IMR-90 (cell line): ENCODE data around the gene MTG1. TPM values are rescaled to one million over a fixed set of nuclear protein-coding genes. Genes with fewer than 3 reads are reported as not detected.

Source experiments
- ATAC-seq: fragments of 200-7000 bp; cut with Tn5 transposase; 2 replicates; pipeline ENCODE4 v1.9.1; 2020; ENCODE audit warnings: low read depth, mild to moderate bottlenecking, moderate library complexity
- BruUV-seq: library from RNA; stranded (reverse); fragments of 400-500 nt; replicated peaks from 2 replicates; lab custom pipeline; 2021; lab: Mats Ljungman, UMichigan
- CTCF ChIA-PET: fragments of 300-600 bp; formaldehyde crosslinking; extraction: SDS; loops from one replicate; lab custom pipeline; 2021; ENCODE audit warnings: antibody characterized with exemption; lab: Yijun Ruan, JAX
- POLR2A ChIA-PET: fragments of 300-600 bp; sonication (Branson Sonifier 250); formaldehyde crosslinking; loops from one replicate; lab custom pipeline; 2022; ENCODE audit warnings: antibody characterized with exemption; ENCODE audit not compliant: unreplicated experiment; lab: Charles Lee
- DNase-seq: peaks from one replicate; pipeline ENCODE4 v3.0.0; 2013
- H2AFZ ChIP-seq: replicated peaks from 2 replicates; pipeline ENCODE3; 2013; ENCODE audit warnings: low read length, mild to moderate bottlenecking; ENCODE audit not compliant: poor library complexity
- H2AK5ac ChIP-seq: 2 replicates; pipeline ENCODE4 v1.6.1; 2013; ENCODE audit warnings: low read depth, low read length, inconsistent platforms
- H2AK9ac ChIP-seq: replicated peaks from 2 replicates; pipeline ENCODE3; 2013; ENCODE audit warnings: mild to moderate bottlenecking, low read depth, low read length, moderate library complexity; ENCODE audit not compliant: poor library complexity
- H2BK120ac ChIP-seq: 2 replicates; pipeline ENCODE4 v1.6.1; 2013; ENCODE audit warnings: low read depth, low read length, inconsistent platforms
- H2BK15ac ChIP-seq: 3 replicates; pipeline ENCODE4 v1.6.1; 2013; ENCODE audit warnings: low read depth, low read length, inconsistent platforms
- H2BK20ac ChIP-seq: 2 replicates; pipeline ENCODE4 v1.6.1; 2013; ENCODE audit warnings: low read depth, mild to moderate bottlenecking, inconsistent platforms, low read length, moderate library complexity
- H2BK5ac ChIP-seq: 2 replicates; pipeline ENCODE4 v1.6.1; 2013; ENCODE audit warnings: mild to moderate bottlenecking, low read depth, low read length, inconsistent platforms; ENCODE audit not compliant: poor library complexity, severe bottlenecking
- H3K14ac ChIP-seq: replicated peaks from 2 replicates; pipeline ENCODE4 v1.6.1; 2013; ENCODE audit warnings: low read depth, low read length, inconsistent platforms
- H3K18ac ChIP-seq: 2 replicates; pipeline ENCODE4 v1.6.1; 2013; ENCODE audit warnings: low read depth, low read length, control low read depth
- H3K23ac ChIP-seq: 2 replicates; pipeline ENCODE4 v1.6.1; 2013; ENCODE audit warnings: low read depth, low read length, inconsistent platforms
- H3K27ac ChIP-seq: 2 replicates; pipeline ENCODE4 v1.5.1; 2013; ENCODE audit warnings: mild to moderate bottlenecking, control low read depth, low read length; ENCODE audit not compliant: insufficient read depth
- H3K27me3 ChIP-seq: 2 replicates; pipeline ENCODE4 v1.6.1; 2013; ENCODE audit warnings: low read length; ENCODE audit not compliant: control insufficient read depth, insufficient read depth
- H3K36me3 ChIP-seq: 2 replicates; pipeline ENCODE4 v1.6.1; 2013; ENCODE audit warnings: low read length, mixed read lengths; ENCODE audit not compliant: control insufficient read depth, insufficient read depth
- H3K4ac ChIP-seq: 2 replicates; pipeline ENCODE4 v1.6.1; 2013; ENCODE audit warnings: low read depth, low read length, inconsistent platforms
- H3K4me1 ChIP-seq: 2 replicates; pipeline ENCODE4 v1.6.1; 2013; ENCODE audit warnings: low read length, mixed read lengths; ENCODE audit not compliant: control insufficient read depth, insufficient read depth
- H3K4me2 ChIP-seq: 2 replicates; pipeline ENCODE4 v1.6.1; 2013; ENCODE audit warnings: low read depth, mild to moderate bottlenecking, control low read depth, low read length, moderate library complexity
- H3K4me3 ChIP-seq: 2 replicates; pipeline ENCODE4 v1.5.1; 2013; ENCODE audit warnings: low read depth, mild to moderate bottlenecking, control low read depth, low read length, moderate library complexity; ENCODE audit not compliant: insufficient read depth
- H3K56ac ChIP-seq: 2 replicates; pipeline ENCODE4 v1.6.1; 2013; ENCODE audit warnings: low read length, inconsistent platforms; ENCODE audit not compliant: insufficient read depth; ENCODE audit errors: extremely low read depth
- H3K79me1 ChIP-seq, 2 experiments: 2 replicates each; pipeline ENCODE4 v1.6.1; 2013; ENCODE audit warnings: low read length in 2 of 2, inconsistent platforms in 1 of 2, low read depth in 1 of 2
- H3K9ac ChIP-seq: 2 replicates; pipeline ENCODE4 v1.6.1; 2013; ENCODE audit warnings: low read depth, low read length, control low read depth
- H3K9me1 ChIP-seq: 2 replicates; pipeline ENCODE4 v1.6.1; 2013; ENCODE audit warnings: low read length, inconsistent platforms; ENCODE audit not compliant: insufficient read depth
- H3K9me3 ChIP-seq: 2 replicates; pipeline ENCODE4 v1.6.1; 2013; ENCODE audit warnings: low read length; ENCODE audit not compliant: control insufficient read depth, insufficient read depth
- H4K20me1 ChIP-seq: 2 replicates; pipeline ENCODE4 v1.6.1; 2013; ENCODE audit warnings: low read length, inconsistent platforms; ENCODE audit not compliant: insufficient read depth
- H4K5ac ChIP-seq: 2 replicates; pipeline ENCODE4 v1.6.1; 2013; ENCODE audit warnings: mild to moderate bottlenecking, low read depth, low read length, control low read depth
- H4K8ac ChIP-seq, 2 experiments: 2 replicates each; pipeline ENCODE4 v1.6.1; 2013; ENCODE audit warnings: low read depth in 2 of 2, low read length in 2 of 2, control low read depth in 1 of 2, inconsistent platforms in 1 of 2
- H4K91ac ChIP-seq: 2 replicates; pipeline ENCODE4 v1.6.1; 2013; ENCODE audit warnings: low read depth, low read length, inconsistent platforms; ENCODE audit not compliant: insufficient read depth
- BHLHE40 ChIP-seq: fragments of 150-350 bp; IDR thresholded peaks from 2 replicates; pipeline ENCODE4 v1.6.1; 2016; ENCODE audit warnings: mild to moderate bottlenecking, low read depth, low read length
- CEBPB ChIP-seq: IDR thresholded peaks from 2 replicates; pipeline ENCODE4 v1.6.1; 2012; ENCODE audit warnings: low read depth, low read length, improper control_type of control experiment
- CTCF ChIP-seq: conservative IDR thresholded peaks from 2 replicates; pipeline ENCODE4 v1.5.1; 2012; ENCODE audit warnings: mild to moderate bottlenecking, low read depth, low read length, improper control_type of control experiment
- POLR2A ChIP-seq: IDR thresholded peaks from 2 replicates; pipeline ENCODE4 v1.6.1; 2012; ENCODE audit warnings: mild to moderate bottlenecking, low read depth, low read length
- RCOR1 ChIP-seq: IDR thresholded peaks from 2 replicates; pipeline ENCODE4 v1.6.1; 2012; ENCODE audit warnings: mild to moderate bottlenecking, low read length, improper control_type of control experiment; ENCODE audit not compliant: insufficient replicate concordance
- WGBS, 2 experiments: methylation state at CpG; one replicate each; pipeline versions ENCODE4 v1.1.5 to v1.1.7; 2013; ENCODE audit warnings: missing lambda C conversion rate in 2 of 2; ENCODE audit not compliant: insufficient read length in 1 of 2; ENCODE audit errors: extremely low coverage in 2 of 2; 5-methylcytosine and 5-hydroxymethylcytosine counted together
- dilution Hi-C: fragments of 300-500 bp; cut with HindIII; formaldehyde crosslinking; loops from one replicate; pipeline ENCODE4 v1.14.3; 2018; ENCODE audit warnings: low sequenced_read_pairs; ENCODE audit not compliant: unreplicated experiment
- in situ Hi-C: fragments of 300-500 bp; cut with MboI; formaldehyde crosslinking; loops from 3 replicates; pipeline ENCODE4 v1.14.3; 2019; ENCODE audit warnings: low sequenced_read_pairs, inconsistent platforms, mixed read lengths
- intact Hi-C: fragments of 100-400 bp; cut with micrococcal nuclease; formaldehyde crosslinking; loops from 2 replicates; pipeline ENCODE4 v1.10.0; 2022
- polyA plus RNA-seq, 3 experiments: library from polyadenylated mRNA; depleted of rRNA; stranded (reverse); fragments of >200 nt; gene quantifications; 2 replicates each; pipeline ENCODE4 v1.2.3, GENCODE V29; 2012; ENCODE audit warnings: low replicate concordance in 1 of 3
- total RNA-seq: library from RNA; depleted of rRNA; stranded (reverse); fragments of >200 nt; gene quantifications from 2 replicates; pipeline ENCODE4 v1.2.3, GENCODE V29; 2012

The MTG1 gene
- total and polyA plus RNA-seq, 2 of the 4 experiments (the other 2 are of a cell fraction) = 38.5 to 64.8 TPM

- dilution Hi-C loops (no loop called here), in situ Hi-C loops (no loop called here), intact Hi-C loops (no loop called here)
- Histone ChIP-seq H3K4me2 (no peak overlapping the region), H3K9me1 (no peaks in the 10 kb centered on the region), H3K23ac (no peak overlapping the region), H3K79me1 (peaks cover 6 to 12% of the 10 kb centered on the region in 2 experiments; a peak in 2 of 4 replicates), H3K14ac (no peak overlapping the region), H2AK9ac (no peak overlapping the region), H2AFZ (no peak overlapping the region), H3K18ac (no peak overlapping the region), H2BK120ac (no peak overlapping the region), H3K4me1 (no peaks in the 10 kb centered on the region), H3K4me3 (no peak overlapping the region), H4K91ac (no peak overlapping the region), H3K4ac (no peak overlapping the region), H2AK5ac (no peak overlapping the region), H3K9ac (no peak overlapping the region), H2BK15ac (no peak overlapping the region), H3K27ac (no peak overlapping the region), H3K27me3 (no peaks in the 10 kb centered on the region), H2BK20ac (no peak overlapping the region), H4K20me1 (no peaks in the 10 kb centered on the region; the same call in 1 of the 2 replicates), H3K9me3 (peaks cover 3% of the 10 kb centered on the region), H4K5ac (no peak overlapping the region), H3K36me3 (peaks cover 33% of the 10 kb centered on the region), H2BK5ac (no peak overlapping the region), H4K8ac (no peak overlapping the region), H3K56ac (no peak overlapping the region)
- no peak for TF ChIP-seq POLR2A
- TF ChIP-seq RCOR1 = no peak
- TF ChIP-seq CEBPB = no peak
- no peak for TF ChIP-seq CTCF
- TF ChIP-seq BHLHE40 = no peak
- CTCF ChIA-PET = no interaction called here
- 96% methylated on average over 17 of the region's 25 CpGs; no CpG with 5 or more reads in 1 of the 2 experiments for WGBS, 2 experiments
- BruUV-seq = no TSS peak
- ATAC-seq = no peak
- POLR2A ChIA-PET = no interaction called here
- DNase-seq = no peak
Measured at GRCh38 chr10:133415752-133416151, 21.8 kb downstream of the MTG1 start.
